Right lobe of liver (tissue), 6 donors: ENCODE data around the gene CFAP210. TPM values are rescaled to one million over a fixed set of nuclear protein-coding genes. Genes with fewer than 3 reads are reported as not detected.
"Not testable (repeated sequence)": the region's sequence is repeated elsewhere in the genome, so short reads cannot be mapped to it uniquely, and the experiment has no call there.

ENCODE experiments used
- ATAC-seq, 4 donors: fragments of 200-7000 bp; cut with Tn5 transposase; one replicate each; pipeline ENCODE4 v1.9.1; 2020; ENCODE audit warnings: mild to moderate bottlenecking in 4 of 4, moderate library complexity in 4 of 4
- DNase-seq, 3 donors: peaks; one replicate each; pipeline ENCODE4 v3.0.0-alpha.2; 2020
- H3K27ac ChIP-seq, 3 donors: fragments of 200-600 bp; one replicate each; pipeline ENCODE4 v1.8.0; 2022
- H3K27me3 ChIP-seq, 2 donors: fragments of 200-600 bp; one replicate each; pipeline ENCODE4 v1.8.0; 2022
- H3K36me3 ChIP-seq, 4 donors: fragments of 200-600 bp; sonication (generic) in 1 of 4; one replicate each; pipeline versions ENCODE4 v1.5.1 to v1.8.0; 2017 to 2022; ENCODE audit warnings: control low read depth in 1 of 4
- H3K4me1 ChIP-seq, 4 donors: fragments of 200-600 bp; sonication (generic) in 1 of 4; one replicate each; pipeline versions ENCODE4 v1.5.1 to v1.8.0; 2017 to 2022; ENCODE audit warnings: control low read depth in 1 of 4
- H3K4me3 ChIP-seq, 3 donors: fragments of 200-600 bp; one replicate each; pipeline ENCODE4 v1.8.0; 2022
- H3K9me3 ChIP-seq, 4 donors: fragments of 200-600 bp; sonication (generic) in 1 of 4; one replicate each; pipeline versions ENCODE4 v1.5.1 to v1.8.0; 2017 to 2022; ENCODE audit warnings: control low read depth in 1 of 4
- POLR2A ChIP-seq: fragments of 450-650 bp; IDR thresholded peaks from one replicate; pipeline ENCODE4 v1.6.1; 2017; ENCODE audit warnings: antibody characterized with exemption, mild to moderate bottlenecking
- WGBS: methylation state at CpG from one replicate; pipeline ENCODE4 v1.1.6; 2018; ENCODE audit warnings: low coverage, low lambda C conversion rate; ENCODE audit not compliant: insufficient coverage; ENCODE audit errors: missing lambda C conversion rate; 5-methylcytosine and 5-hydroxymethylcytosine counted together
- intact Hi-C, 2 donors: fragments of 100-400 bp; cut with DNase I; formaldehyde crosslinking; loops; one replicate each; pipeline versions ENCODE4 v1.11.2 to v1.14.1; 2022
- total RNA-seq, 6 experiments: library from RNA; depleted of rRNA in 2 of 6; stranded (reverse); fragments of >200 nt in 2 of 6; fragmentation: NEBNext Ultra II Directional in 3 of 6; extraction: Animal tissue kit (Norgen Biotek cat#: 25700) in 3 of 6; gene quantifications; one replicate each; pipeline versions ENCODE4 v1.1.0 to v1.2.4, GENCODE V29; 2016 to 2023
- TF ChIP-seq, protein P1 (sequence below), 4 donors: fragments of 200-600 bp in 3 of 4; fragments of 450-650 bp in 1 of 4; IDR thresholded peaks; one replicate each; pipeline versions ENCODE4 v1.5.1 to v1.8.0; 2016 to 2022; ENCODE audit warnings: antibody characterized with exemption in 4 of 4, mild to moderate bottlenecking in 2 of 4
- donor health status: DM: no; HTN: yes; CAD: no.
- donor health status: DM: no; HTN: no; CAD: no.
- donor health status: DM: no; HTN: no; CAD: no.
- donor health status: DM: no; HTN: yes; CAD: no.
- donor health status: DM: no; HTN: yes; CAD: no.

The CFAP210 gene
- total RNA-seq, 6 experiments from 2014 or later, result 0.86 TPM; not detected in 5

DNA sequence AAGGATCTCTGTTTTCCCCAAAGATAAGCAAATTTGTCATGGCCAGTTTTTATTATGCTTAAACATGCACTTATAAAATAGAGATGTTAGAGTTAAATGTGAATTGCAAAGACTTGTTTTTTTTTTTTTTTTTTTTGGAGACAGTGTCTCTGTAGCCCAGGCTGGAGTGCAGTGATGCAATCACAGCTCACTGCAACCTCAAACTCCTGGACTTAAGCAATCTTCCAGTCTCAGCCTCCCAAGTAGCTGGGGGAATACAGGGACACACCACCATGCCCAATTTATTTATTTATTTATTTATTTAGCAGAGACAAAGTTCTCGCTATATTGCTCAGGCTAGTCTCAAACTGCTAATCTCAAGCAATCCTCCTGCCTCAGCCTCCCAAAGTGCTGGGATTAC is 15.1 kb upstream of the CFAP210 start:
- no peaks in the 10 kb centered on the region for H3K9me3 ChIP-seq
- peaks cover 0 to 12% (median 0%) of the 10 kb centered on the region in 4 donors for H3K4me1 ChIP-seq
- intact Hi-C loops, result no loop called here
- H3K27ac ChIP-seq, result no peak overlapping the region
- WGBS, result 100% methylated on average over 1 of the region's 1 CpG
- no peak overlapping the region for H3K4me3 ChIP-seq
- H3K36me3 ChIP-seq, result no peaks in the 10 kb centered on the region
- ATAC-seq (no peak), DNase-seq (no peak)
- no peaks in the 10 kb centered on the region for H3K27me3 ChIP-seq
- TF ChIP-seq POLR2A, result no peak
- TF ChIP-seq, protein P1, sequence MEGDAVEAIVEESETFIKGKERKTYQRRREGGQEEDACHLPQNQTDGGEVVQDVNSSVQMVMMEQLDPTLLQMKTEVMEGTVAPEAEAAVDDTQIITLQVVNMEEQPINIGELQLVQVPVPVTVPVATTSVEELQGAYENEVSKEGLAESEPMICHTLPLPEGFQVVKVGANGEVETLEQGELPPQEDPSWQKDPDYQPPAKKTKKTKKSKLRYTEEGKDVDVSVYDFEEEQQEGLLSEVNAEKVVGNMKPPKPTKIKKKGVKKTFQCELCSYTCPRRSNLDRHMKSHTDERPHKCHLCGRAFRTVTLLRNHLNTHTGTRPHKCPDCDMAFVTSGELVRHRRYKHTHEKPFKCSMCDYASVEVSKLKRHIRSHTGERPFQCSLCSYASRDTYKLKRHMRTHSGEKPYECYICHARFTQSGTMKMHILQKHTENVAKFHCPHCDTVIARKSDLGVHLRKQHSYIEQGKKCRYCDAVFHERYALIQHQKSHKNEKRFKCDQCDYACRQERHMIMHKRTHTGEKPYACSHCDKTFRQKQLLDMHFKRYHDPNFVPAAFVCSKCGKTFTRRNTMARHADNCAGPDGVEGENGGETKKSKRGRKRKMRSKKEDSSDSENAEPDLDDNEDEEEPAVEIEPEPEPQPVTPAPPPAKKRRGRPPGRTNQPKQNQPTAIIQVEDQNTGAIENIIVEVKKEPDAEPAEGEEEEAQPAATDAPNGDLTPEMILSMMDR (IDR thresholded peaks at IDR 0.05), result no peak

DNA sequence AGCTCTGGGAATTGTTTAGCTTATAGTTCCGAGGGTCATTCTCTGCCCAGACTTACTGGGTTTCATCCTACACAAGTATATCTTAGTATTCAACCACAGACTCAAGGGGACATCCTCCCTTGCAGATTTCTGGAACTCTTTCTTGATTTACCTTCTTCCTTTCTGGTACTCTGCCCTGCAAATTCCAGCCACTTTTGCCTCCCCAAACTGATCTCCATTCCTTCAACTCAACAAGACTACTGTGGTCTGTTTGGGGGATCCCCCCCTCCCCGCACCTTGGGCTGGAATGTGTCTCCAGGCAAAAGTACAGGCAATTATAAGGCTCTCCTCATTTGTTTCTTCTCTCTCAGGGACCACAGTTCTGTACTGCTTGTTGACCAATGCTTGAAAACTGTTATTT is 13.4 kb upstream of the CFAP210 start:
- H3K27me3 ChIP-seq, result no peaks in the 10 kb centered on the region
- intact Hi-C loops, result no loop called here
- DNase-seq (no peak), ATAC-seq (no peak)
- 80% methylated on average over 2 of the region's 2 CpGs for WGBS
- H3K27ac ChIP-seq, result no peak overlapping the region
- TF ChIP-seq, protein P1 (IDR thresholded peaks at IDR 0.05), result no peak
- no peak for TF ChIP-seq POLR2A
- no peaks in the 10 kb centered on the region for H3K36me3 ChIP-seq
- H3K4me1 ChIP-seq, result peaks cover 0 to 12% (median 0%) of the 10 kb centered on the region in 4 donors
- no peak overlapping the region for H3K4me3 ChIP-seq
- H3K9me3 ChIP-seq, result no peaks in the 10 kb centered on the region

DNA sequence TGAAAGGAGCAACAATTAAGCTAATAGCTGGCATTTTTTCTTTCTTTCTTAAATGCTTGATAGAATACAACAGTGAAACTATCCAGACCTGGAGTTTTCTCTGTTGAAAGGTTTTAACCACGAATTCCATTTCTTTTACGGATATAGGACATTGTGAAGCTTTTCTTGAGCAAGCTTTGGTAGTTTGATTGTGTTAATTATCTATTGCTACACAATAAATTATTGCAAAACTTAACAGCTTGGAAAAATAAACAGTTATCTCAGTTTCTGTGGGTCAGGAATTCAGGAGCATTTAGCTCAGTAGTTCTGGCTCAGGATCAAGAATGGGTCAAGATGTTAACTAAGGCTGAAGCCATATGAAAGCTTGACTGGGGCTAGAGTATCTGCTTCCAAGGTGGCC is 11.7 kb upstream of the CFAP210 start:
- Histone ChIP-seq H3K36me3 (no peaks in the 10 kb centered on the region), H3K9me3 (no peaks in the 10 kb centered on the region), H3K27me3 (no peaks in the 10 kb centered on the region), H3K4me3 (no peak overlapping the region), H3K4me1 (peaks cover 0 to 12% (median 0%) of the 10 kb centered on the region in 4 donors), H3K27ac (no peak overlapping the region)
- DNase-seq, result no peak
- intact Hi-C loops, result no loop called here
- TF ChIP-seq, protein P1 (IDR thresholded peaks at IDR 0.05), result no peak
- no peak for TF ChIP-seq POLR2A
- 15% methylated on average over 2 of the region's 2 CpGs for WGBS
- peak in 3 of 4 donors; percentile 43 to 78 (median 65) for ATAC-seq

DNA sequence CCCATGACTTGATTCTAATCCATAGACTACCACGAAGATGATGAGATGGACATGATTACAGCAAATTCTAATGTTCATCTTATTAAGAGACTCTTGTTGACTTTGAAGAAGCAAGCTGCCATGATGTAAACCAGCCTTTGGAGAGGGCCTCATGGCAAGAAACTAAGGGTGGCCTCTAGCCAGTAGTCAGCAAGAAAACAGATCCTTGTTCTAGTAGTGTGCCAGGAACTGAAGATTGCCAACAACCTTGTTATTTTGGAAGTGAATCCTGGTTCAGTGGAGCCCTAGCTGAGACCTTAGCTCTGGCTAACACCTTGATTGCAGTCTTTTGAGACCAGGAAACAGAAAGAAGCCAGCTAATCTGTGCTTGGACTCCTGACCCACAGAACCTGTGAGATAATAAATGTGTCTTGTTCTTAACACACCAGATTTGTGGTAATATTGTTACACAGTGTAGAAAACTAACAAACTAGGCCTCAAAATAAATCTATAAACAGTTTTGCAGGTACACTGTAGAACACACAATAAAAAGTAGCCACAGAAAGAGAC is 10.0 kb upstream of the CFAP210 start:
- Histone ChIP-seq H3K36me3 (no peaks in the 10 kb centered on the region), H3K27ac (no peak overlapping the region), H3K9me3 (no peaks in the 10 kb centered on the region), H3K4me1 (peaks cover 0 to 12% (median 0%) of the 10 kb centered on the region in 4 donors), H3K4me3 (no peak overlapping the region), H3K27me3 (no peaks in the 10 kb centered on the region)
- DNase-seq (no peak), ATAC-seq (no peak)
- no peak for TF ChIP-seq POLR2A
- TF ChIP-seq, protein P1 (IDR thresholded peaks at IDR 0.05), result no peak
- intact Hi-C loops, result no loop called here
- no CpG with 5 or more reads among the region's 1 CpG for WGBS

DNA sequence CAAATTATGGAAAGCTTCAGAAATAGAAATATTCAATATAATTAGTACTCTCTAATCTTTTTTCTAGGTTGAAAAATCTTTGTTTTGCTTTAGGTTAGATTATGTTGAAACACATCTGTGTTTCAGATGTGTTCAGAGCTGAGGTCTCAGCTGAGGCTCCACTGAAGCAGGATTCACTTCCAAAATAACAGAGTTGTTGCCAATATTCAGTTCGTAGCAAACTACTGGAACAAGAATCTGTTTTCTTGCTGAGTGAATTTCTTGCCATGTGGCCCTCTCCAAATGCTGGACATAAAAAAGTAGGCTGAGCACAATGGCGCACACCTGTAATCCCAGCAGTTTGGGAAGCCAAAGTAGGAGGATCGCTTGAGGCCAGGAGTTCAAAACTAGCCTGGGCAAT is 8.8 kb upstream of the CFAP210 start:
- intact Hi-C loops, result no loop called here
- H3K9me3 ChIP-seq, result no peaks in the 10 kb centered on the region
- no peaks in the 10 kb centered on the region for H3K36me3 ChIP-seq
- H3K27ac ChIP-seq, result no peak overlapping the region
- ATAC-seq (no peak), DNase-seq (no peak)
- TF ChIP-seq, protein P1 (IDR thresholded peaks at IDR 0.05), result no peak
- no peak for TF ChIP-seq POLR2A
- H3K27me3 ChIP-seq, result no peaks in the 10 kb centered on the region
- no peak overlapping the region for H3K4me3 ChIP-seq
- WGBS, result 79% methylated on average over 3 of the region's 3 CpGs
- H3K4me1 ChIP-seq, result peaks cover 0 to 12% (median 0%) of the 10 kb centered on the region in 4 donors

DNA sequence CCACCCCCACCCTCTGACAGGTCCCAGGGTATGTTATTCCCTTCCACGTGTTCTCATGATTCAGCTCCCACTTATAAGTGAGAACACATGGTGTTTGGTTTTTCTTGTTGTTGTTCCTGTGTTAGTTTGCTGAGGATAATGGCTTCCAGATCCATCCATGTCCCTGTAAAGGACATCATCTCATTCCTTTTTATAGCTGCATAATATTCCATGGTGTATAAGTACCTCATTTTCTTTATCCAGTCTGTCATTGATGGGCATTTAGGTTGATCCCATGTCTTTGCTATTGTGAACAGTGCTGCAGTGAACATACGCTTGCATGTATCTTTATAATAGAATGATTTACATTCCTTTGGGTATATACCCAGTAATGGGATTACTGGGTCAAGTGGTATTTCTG is 5.0 kb upstream of the CFAP210 start:
- H3K4me1 ChIP-seq, intact Hi-C loops, ATAC-seq, H3K27ac ChIP-seq, DNase-seq, H3K4me3 ChIP-seq, H3K36me3 ChIP-seq, H3K27me3 ChIP-seq, H3K9me3 ChIP-seq: not testable (repeated sequence)
- WGBS, result 100% methylated on average over 2 of the region's 2 CpGs
